GM18861 (cell line): ENCODE results near the gene TMEM123.

Experiments
- ATAC-seq: cut with Tn5 transposase; IDR thresholded peaks from one replicate; pipeline ENCODE4 v1.9.1; 2021; ENCODE audit not compliant: unreplicated experiment

The TMEM123 gene

DNA sequence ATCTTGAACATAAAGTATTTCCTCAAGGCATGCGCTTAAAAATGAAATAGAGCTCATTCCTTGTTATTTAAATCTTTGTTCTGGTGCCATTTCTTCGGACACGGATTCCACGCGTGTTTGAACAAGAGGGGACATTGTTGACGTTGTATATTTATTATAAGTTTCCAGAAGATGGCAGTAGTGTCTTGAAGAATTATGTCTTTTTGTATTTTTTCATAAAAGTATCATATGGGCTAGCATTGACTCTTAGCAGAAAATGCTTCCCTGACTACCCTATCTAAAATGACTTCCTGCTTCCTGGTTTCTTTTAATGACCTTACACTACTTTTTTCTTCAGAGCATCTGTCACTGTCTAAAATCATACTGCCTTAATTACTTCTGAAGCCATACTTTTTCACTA is 85.2 kb downstream of the TMEM123 start:
- no peak for ATAC-seq

DNA sequence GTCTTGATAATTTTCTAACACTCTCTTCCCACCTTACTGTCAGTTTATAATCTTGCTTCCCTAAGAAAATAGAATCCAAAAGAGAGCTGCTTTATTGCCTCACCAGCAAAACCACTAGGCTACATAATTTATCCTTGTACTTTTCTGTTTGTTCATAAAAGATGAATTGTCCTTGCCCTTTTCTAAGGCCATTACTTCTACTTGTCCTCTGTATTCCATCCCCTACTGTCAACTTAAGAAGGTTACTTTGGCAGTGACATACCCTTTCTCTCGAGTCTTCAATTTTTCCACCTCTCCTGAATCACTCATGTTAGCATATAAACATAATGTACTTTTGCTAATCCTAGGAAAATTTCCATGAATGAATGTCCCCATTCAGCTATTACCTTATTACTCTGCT is 87.6 kb downstream of the TMEM123 start:
- no peak for ATAC-seq

DNA sequence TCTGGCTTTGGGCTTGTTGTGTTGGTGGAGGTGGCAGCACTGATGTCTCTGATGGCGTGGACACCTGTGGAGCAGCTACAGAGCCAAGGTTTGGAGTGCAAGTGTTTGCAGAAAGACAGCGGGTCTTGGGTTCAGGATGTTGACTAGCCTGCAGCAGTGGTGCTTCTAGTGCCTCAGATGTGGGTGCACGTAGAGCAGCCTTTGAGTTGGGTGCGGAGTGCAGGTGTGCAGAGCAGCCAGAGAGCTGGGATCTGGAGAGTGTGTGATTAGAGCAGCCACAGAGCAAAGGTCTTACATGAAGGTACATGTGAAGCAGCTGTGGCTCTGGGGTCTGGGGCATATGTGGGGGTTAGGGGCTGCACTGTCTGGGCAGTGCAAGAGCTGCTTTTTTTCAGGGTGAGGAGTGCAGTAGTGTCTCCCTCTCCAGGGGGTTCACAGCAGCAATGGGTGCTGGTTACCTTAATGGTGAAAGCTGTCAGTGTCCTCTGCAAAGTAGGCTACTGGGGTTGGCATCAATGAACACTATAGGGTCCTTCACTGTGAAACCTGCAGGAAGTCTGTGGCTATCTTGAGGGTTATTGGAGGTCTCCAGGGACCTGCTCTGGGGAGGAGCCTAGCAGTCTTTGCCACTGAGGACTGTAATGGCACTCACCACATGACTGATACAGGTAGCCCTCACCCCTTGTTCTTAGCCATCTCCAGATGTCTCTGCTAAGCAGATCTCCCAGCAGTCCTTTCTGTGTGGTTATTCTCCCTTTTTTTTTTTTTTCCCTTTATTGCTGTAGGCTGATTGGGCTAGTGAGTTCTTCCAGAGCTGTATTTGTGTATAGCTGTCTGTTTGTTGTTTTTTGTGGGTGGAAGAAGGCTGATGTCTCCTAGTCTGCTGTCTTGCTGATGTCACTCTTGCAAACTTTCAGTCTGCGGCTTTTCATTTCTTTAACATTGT is 91.2 kb downstream of the TMEM123 start:
- peak; percentile 98 for ATAC-seq

DNA sequence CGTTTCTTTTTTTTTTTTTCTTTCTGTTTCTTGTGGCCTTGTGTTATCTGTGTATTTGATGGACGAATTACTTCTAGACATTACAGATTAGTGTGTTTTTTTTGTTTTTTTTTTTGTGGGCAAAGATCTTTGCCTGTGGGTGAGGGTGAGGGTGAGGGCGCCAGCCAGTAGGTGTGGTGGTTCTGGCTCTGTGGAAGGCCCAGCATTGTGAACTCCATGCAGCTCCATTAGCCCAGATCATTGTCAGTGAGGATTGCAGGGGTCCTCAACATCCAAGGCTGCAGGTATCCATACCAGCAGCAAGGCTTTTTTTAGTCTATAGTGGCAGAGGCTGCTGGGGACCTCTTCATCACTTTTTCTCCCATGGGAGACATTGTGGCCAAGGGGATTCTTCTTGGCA is 91.9 kb downstream of the TMEM123 start:
- no peak for ATAC-seq

DNA sequence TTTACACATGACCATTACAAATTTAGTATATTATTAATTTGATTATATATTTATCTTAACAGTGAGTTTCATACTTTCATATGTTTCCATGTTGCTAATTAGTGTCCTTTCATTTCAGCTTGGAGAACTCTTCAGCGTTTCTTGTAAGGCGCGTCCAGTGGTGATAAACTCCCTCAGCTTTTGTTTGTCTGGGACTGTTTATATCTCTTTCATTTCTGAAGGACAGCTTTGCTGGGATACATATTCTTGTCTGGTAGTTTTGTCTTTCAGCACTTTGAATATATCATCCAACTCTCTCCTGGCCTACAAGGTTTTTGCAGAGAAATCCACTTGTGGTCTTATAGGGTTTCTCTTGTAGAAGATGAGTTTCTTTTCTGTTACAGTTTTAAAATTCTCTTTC is 93.2 kb downstream of the TMEM123 start:
- ATAC-seq: no peak

DNA sequence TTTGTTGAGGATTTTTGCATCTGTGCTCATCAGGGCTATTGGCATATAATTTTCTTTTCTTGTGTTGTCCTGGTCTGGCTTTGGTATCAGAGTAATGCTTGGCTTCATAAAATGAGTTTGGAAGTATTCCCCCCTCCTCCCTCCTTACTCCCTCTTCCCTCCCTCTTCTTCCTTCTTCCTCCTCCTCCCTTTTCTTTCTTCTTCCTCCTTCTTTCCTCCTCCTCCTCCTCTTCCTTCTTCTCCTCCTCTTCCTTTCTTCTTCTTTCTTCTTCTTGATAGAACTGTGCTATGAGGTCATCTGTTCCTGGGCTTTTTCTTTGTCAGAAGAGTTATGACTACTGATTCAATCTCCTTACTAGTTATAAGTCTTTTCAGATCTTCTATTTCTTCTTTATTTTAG is 95.4 kb downstream of the TMEM123 start:
- no peak for ATAC-seq

DNA sequence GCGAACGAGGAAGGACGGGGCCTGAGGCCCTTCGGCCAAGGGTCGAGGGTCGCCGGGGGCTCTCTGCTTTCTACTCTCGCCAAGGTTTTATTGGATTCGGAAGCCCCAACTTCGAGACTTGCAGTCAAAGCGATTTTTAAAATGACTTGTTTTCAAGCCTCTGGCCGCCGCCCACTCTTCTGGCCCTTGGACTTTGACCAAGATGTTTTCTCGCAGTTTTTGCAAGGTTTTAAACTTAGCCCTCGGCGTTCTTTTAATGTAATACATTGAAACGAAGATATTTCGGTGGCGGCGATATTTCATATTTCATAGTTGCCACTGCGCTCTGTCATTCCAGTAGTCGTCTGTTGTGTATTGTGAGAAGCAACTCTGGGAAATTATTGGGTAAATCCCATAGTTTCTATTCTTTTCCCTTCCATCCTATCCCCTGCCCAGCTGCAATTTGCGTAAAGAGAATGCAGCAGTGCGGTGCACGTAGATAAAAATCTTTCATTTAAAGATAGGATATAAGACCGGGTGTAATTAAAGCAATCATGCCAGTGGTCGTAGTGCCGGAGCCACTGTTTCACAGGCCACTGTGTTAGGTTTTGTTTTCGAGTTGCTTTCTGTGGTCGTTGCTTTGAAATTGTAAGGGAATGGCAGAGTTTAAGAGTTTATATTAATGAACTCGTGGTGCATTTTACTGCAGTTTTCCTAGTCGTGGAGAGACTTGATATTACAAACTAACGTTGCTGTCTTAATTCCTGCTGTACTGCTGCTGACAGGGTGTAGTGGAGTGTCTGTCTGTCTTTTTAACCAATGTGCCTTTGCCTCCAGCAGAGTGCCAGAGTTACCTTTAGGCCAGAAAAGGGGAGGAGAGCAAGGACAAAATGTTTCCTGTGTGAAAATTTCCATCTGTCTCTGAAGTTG is 104.8 kb downstream of the TMEM123 start:
- ATAC-seq: no peak

DNA sequence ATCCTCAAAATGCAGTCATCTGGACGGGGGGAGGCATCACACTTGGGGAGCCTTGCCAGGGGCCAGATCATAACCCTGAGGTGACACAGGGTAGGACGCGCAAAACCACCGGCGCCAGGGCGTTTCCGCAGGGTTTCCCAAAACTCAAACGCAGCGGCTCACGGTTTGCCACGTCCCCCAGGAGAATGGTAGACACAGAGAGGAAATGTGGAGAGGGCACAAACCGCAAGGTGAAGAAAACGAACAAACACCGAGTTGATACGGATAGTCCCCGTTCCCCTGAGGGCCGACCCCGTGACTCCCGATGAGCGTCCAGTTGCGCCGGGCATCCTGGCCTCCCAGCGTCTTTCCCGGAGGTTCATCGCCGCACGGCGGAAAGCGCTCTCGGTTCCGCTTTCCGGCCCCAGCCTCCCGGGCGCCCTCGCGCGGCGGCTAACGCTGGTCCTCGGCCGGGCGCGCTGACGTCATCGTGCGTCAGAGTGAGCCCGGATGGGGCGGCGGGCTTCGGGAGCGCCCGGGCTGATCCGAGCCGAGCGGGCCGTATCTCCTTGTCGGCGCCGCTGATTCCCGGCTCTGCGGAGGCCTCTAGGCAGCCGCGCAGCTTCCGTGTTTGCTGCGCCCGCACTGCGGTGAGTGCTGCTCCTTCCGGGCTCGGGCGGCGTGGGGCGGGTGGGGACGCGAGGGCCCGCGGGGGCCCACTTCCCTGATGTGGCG is 105.7 kb downstream of the TMEM123 start, which contains the start of gene BIRC2:
Gene BIRC2 (plus strand): TSS at position 467 of the 714 bp plus-strand sequence. CDS start 2,641 bp downstream, outside the sequence.
- peak; percentile 79 for ATAC-seq

DNA sequence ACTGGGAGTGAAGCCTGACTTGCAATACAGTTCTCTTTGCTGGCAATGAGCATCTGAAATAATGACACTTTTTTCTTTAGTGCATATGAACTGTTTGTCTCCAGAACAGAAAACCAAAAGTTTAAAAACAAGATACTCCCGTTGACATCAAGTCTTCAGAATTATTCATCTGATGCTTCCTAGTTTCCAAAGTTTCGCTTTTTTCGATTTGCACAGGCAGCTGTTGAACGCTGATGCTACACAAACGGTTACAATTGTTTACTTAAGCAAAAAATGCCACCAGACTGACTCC is 106.2 kb downstream of the TMEM123 start:
- no peak for ATAC-seq
